ENCODE results near the gene FBXL20. TPM values are rescaled to one million over a fixed set of nuclear protein-coding genes. Genes with fewer than 3 reads are reported as not detected.
A peak's percentile ranks its signal among the peaks of the same experiment; 100 is the strongest.

FBXL20 gene
- total RNA-seq, 2 donors from 2014 or later = 30.8 to 45.2 TPM

- H3K27ac ChIP-seq = peak overlapping the region; percentile 81 to 91
- H3K36me3 ChIP-seq = peaks cover under 1% of the 10 kb centered on the region
- TF ChIP-seq CTCF (IDR thresholded peaks at IDR 0.05) = no peak
- H3K9me3 ChIP-seq = no peaks in the 10 kb centered on the region
- peak; percentile 11 for ATAC-seq (ENCODE audit: insufficient number of reproducible peaks, low FRiP score, low read depth)
- no peak for DNase-seq (ENCODE audit: low spot score)
- H3K4me3 ChIP-seq = peak overlapping the region; percentile 97
- no peaks in the 10 kb centered on the region for H3K27me3 ChIP-seq (replicated peaks; ENCODE audit: insufficient read depth)
- peaks cover 14 to 25% of the 10 kb centered on the region in 2 donors for H3K4me1 ChIP-seq (ENCODE audit: control insufficient read depth in 1 of 2, low read depth in 2 of 2)
These were observed 647 bp downstream of the FBXL20 start for GRCh38 chr17:39400547-39401411.

GRCh38 chr17:39399791-39400190, 1.6 kb downstream of the FBXL20 start:
- TF ChIP-seq CTCF (IDR thresholded peaks at IDR 0.05) = no peak
- Histone ChIP-seq H3K4me3 (peak overlapping the region; percentile 97), H3K4me1 (ENCODE audit: control insufficient read depth in 1 of 2, low read depth in 2 of 2) (peaks cover 17 to 29% of the 10 kb centered on the region in 2 donors), H3K27ac (no peak overlapping the region), H3K27me3 (replicated peaks; ENCODE audit: insufficient read depth) (no peaks in the 10 kb centered on the region), H3K9me3 (no peaks in the 10 kb centered on the region), H3K36me3 (no peaks in the 10 kb centered on the region)
- ATAC-seq (ENCODE audit: insufficient number of reproducible peaks, low FRiP score, low read depth) (no peak), DNase-seq (ENCODE audit: low spot score) (no peak)

DNA sequence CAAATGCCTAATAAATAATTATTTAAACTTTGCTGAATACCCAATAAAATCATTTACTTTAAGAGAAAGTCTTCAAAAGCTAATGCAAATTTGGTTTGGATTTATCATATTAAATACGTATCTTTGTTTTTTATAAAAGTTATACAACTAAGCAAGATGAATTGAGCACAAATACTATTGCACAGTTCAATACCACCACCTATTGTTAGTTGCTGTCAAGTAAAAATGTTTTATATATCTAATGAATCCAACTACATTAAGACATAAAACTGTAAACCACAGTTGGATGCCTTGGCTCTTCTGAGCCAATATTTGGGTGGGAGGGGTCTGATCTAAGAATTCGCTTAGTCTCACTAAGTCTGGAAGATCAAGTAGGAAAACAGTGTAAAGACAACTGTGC, 7.7 kb downstream of the FBXL20 start:
- H3K4me1 ChIP-seq (ENCODE audit: control insufficient read depth in 1 of 2, low read depth in 2 of 2) = peaks cover 15 to 27% of the 10 kb centered on the region in 2 donors
- H3K27ac ChIP-seq = peak overlapping the region; percentile 34 to 42
- no peak for TF ChIP-seq CTCF (IDR thresholded peaks at IDR 0.05)
- DNase-seq (ENCODE audit: low spot score) (no peak), ATAC-seq (ENCODE audit: insufficient number of reproducible peaks, low FRiP score, low read depth) (no peak)
- H3K27me3 ChIP-seq (replicated peaks; ENCODE audit: insufficient read depth) = no peaks in the 10 kb centered on the region
- H3K36me3 ChIP-seq = no peaks in the 10 kb centered on the region
- H3K4me3 ChIP-seq = peak overlapping the region; percentile 58
- H3K9me3 ChIP-seq = no peaks in the 10 kb centered on the region

- H3K36me3 ChIP-seq = no peaks in the 10 kb centered on the region
- no peak overlapping the region for H3K27ac ChIP-seq
- ATAC-seq (ENCODE audit: insufficient number of reproducible peaks, low FRiP score, low read depth) (no peak), DNase-seq (ENCODE audit: low spot score) (no peak)
- H3K9me3 ChIP-seq = no peaks in the 10 kb centered on the region
- H3K27me3 ChIP-seq (replicated peaks; ENCODE audit: insufficient read depth) = no peaks in the 10 kb centered on the region
- H3K4me1 ChIP-seq (ENCODE audit: control insufficient read depth in 1 of 2, low read depth in 2 of 2) = peaks cover 12 to 20% of the 10 kb centered on the region in 2 donors
- no peak for TF ChIP-seq CTCF (IDR thresholded peaks at IDR 0.05)
- no peak overlapping the region for H3K4me3 ChIP-seq
These were observed 10.0 kb downstream of the FBXL20 start for GRCh38 chr17:39391448-39391847.

- H3K27ac ChIP-seq = no peak overlapping the region
- H3K27me3 ChIP-seq (replicated peaks; ENCODE audit: insufficient read depth) = no peaks in the 10 kb centered on the region
- no peak for TF ChIP-seq CTCF (IDR thresholded peaks at IDR 0.05)
- no peaks in the 10 kb centered on the region for H3K9me3 ChIP-seq
- H3K4me1 ChIP-seq (ENCODE audit: control insufficient read depth in 1 of 2, low read depth in 2 of 2) = no peaks in the 10 kb centered on the region
- no peaks in the 10 kb centered on the region for H3K36me3 ChIP-seq
- no peak for DNase-seq (ENCODE audit: low spot score)
- H3K4me3 ChIP-seq = no peak overlapping the region
- no peak for ATAC-seq (ENCODE audit: insufficient number of reproducible peaks, low FRiP score, low read depth)
These were observed 16.4 kb downstream of the FBXL20 start for GRCh38 chr17:39385040-39385439.
